ENCODE results near the gene GLCCI1.

- TF ChIP-seq CTCF (IDR thresholded peaks at IDR 0.05), result no peak
- TF ChIP-seq POLR2A (IDR thresholded peaks at IDR 0.05), result no peak
- TF ChIP-seq EP300 (IDR thresholded peaks at IDR 0.05), result no peak
These were observed 23.8 kb upstream of the GLCCI1 start for GRCh38 chr7:7944619-7945282.

All from tibial nerve (tissue), 4 donors.